ENCODE data around the gene SIGLEC8. TPM values are rescaled to one million over a fixed set of nuclear protein-coding genes. Genes with fewer than 3 reads are reported as not detected.
A peak's percentile ranks its signal among the peaks of the same experiment; 100 is the strongest.

SIGLEC8 gene
- total RNA-seq, 6 experiments from 2014 or later, result 0.31 to 1.4 (median 0.71) TPM

DNA sequence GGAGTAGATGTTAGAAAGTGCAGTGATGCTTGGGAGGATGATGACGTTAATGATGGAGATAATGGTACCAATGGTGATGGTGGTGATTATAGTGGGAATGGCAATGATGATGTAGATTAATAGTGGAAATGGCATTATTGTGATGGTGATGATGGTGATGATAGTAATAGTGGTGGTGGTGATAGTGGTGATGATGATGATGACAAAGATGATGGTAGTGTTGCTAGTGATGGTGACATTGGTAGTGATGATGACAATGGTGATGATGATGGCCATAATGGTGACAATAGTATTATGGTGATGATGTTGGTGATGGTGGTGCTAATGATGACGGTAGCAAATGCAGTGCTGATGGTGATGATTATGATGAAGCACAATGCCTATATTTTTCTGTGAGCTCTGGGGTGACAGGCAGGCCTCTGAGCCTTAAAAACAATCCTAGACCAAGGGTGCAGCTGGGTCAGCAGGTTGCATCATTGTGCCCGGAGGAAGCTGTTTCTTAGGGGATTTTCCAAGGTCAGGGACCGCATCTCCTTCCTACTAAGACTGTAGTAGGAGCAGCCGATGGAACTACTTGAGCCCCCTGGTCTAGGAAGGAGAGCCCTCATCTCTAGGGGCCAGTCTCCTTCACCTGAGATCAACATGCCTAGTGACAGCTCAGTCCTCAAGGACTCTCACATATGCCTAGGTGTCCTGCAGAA is 27.9 kb upstream of the SIGLEC8 start:
- ATAC-seq, result no peak
- DNase-seq, result no peak
- Histone ChIP-seq H3K4me3 (no peak overlapping the region), H3K27me3 (no peaks in the 10 kb centered on the region), H3K4me1 (no peaks in the 10 kb centered on the region), H3K9me3 (no peaks in the 10 kb centered on the region), H3K27ac (no peak overlapping the region), H3K36me3 (no peaks in the 10 kb centered on the region)
- intact Hi-C loops (cut with DNase I), result loop anchor here in 1 of 2 donors (10.0 kb wide), 1 partner anchor 169 kb away; no protein-coding TSS in a partner anchor
- WGBS (ENCODE audit: insufficient coverage, low coverage, low lambda C conversion rate, missing lambda C conversion rate), result 47% methylated on average over 3 of the region's 5 CpGs
- no peak for TF ChIP-seq POLR2A (IDR thresholded peaks at IDR 0.05)
- TF ChIP-seq, protein P1, sequence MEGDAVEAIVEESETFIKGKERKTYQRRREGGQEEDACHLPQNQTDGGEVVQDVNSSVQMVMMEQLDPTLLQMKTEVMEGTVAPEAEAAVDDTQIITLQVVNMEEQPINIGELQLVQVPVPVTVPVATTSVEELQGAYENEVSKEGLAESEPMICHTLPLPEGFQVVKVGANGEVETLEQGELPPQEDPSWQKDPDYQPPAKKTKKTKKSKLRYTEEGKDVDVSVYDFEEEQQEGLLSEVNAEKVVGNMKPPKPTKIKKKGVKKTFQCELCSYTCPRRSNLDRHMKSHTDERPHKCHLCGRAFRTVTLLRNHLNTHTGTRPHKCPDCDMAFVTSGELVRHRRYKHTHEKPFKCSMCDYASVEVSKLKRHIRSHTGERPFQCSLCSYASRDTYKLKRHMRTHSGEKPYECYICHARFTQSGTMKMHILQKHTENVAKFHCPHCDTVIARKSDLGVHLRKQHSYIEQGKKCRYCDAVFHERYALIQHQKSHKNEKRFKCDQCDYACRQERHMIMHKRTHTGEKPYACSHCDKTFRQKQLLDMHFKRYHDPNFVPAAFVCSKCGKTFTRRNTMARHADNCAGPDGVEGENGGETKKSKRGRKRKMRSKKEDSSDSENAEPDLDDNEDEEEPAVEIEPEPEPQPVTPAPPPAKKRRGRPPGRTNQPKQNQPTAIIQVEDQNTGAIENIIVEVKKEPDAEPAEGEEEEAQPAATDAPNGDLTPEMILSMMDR (IDR thresholded peaks at IDR 0.05), result no peak

DNA sequence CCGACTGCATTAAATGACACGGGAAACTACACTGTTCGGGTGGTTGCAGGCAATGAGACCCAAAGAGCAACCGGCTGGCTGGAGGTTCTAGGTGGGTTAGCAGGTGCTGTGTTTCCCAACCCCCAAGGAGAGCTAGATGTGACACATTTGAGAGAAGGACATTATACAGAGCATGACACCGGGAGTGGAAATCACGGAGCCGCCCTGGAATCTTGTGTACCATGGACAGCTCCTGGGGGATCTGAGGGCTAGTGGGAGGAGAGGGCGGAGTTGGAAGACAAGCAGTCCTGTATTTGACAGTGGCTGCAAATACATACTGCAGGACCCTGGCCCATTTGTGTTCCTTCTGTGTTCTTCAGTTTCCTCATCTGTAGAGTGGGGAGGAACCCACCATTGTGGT is 22.3 kb upstream of the SIGLEC8 start:
- no peak for ATAC-seq
- TF ChIP-seq, protein P1 (IDR thresholded peaks at IDR 0.05), result no peak
- no peak for TF ChIP-seq POLR2A (IDR thresholded peaks at IDR 0.05)
- H3K4me3 ChIP-seq, result no peak overlapping the region

GRCh38 chr19:51479531-51480331 is 21.5 kb upstream of the SIGLEC8 start:
- ATAC-seq (peak in 1 of 4 donors; percentile 20), DNase-seq (no peak)
- Histone ChIP-seq H3K27ac (no peak overlapping the region), H3K4me3 (no peak overlapping the region), H3K4me1 (no peaks in the 10 kb centered on the region), H3K27me3 (no peaks in the 10 kb centered on the region), H3K9me3 (no peaks in the 10 kb centered on the region), H3K36me3 (no peaks in the 10 kb centered on the region)
- intact Hi-C loops (cut with DNase I), result loop anchor here in 1 of 2 donors (10.0 kb wide), 1 partner anchor 175 kb away; no protein-coding TSS in a partner anchor
- no peak for TF ChIP-seq POLR2A (IDR thresholded peaks at IDR 0.05)
- TF ChIP-seq, protein P1 (IDR thresholded peaks at IDR 0.05), result no peak
- 62% methylated on average over 12 of the region's 12 CpGs for WGBS (ENCODE audit: insufficient coverage, low coverage, low lambda C conversion rate, missing lambda C conversion rate)

More for the DNA sequence above, 22.3 kb upstream of the SIGLEC8 start:
- intact Hi-C loops (cut with DNase I), result loop anchor here in 1 of 2 donors (10.0 kb wide), 1 partner anchor 174 kb away; no protein-coding TSS in a partner anchor
- Histone ChIP-seq H3K4me1 (no peaks in the 10 kb centered on the region), H3K27me3 (no peaks in the 10 kb centered on the region), H3K36me3 (no peaks in the 10 kb centered on the region), H3K27ac (no peak overlapping the region), H3K9me3 (no peaks in the 10 kb centered on the region)
- DNase-seq, result no peak
- 27% methylated on average over 6 of the region's 8 CpGs for WGBS (ENCODE audit: insufficient coverage, low coverage, low lambda C conversion rate, missing lambda C conversion rate)

DNA sequence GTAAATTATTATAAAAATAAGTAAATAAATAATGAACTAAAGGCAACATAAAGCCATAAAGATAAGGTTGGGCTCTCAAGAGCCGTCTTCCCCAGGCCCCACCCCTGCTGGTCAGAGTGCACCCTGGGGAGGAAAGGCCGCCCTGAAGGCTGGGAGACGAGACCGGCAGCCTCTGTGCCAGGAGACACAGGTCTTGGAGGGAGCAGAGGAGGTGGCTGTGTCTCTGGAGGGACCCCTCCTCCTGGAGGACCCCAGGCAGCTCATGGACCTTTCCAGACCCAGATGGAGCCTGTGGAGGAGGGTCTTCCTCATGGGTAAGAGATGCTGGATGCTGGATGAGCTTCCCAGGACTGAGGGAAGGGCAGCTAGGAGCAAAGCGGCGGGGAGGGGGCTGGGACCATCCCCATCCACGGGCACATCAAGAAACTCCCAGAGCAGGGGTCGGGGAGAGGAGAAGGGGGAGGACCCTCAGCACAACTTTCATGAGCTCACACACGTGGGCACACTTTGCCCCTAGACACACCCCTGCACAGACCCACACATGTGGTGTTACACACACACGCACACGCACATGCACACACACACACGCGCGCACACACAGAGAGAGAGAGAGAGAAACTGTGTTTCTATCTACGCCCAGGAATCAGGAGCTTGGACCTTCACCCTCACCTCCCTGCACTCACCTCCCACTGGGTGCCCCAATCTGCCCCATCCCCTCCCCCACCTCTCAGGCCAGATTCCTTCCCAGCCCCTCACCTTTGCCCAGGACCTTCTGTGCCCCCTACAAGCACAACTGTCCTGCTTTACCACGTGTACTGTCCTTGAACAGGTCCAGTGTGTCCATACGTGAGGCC is 20.4 kb upstream of the SIGLEC8 start, which contains the start of gene CEACAM18:
TSS of gene CEACAM18 (plus strand) at position 159 of the 854 bp plus-strand sequence.
- Histone ChIP-seq H3K27ac (no peak within 1 kb of the TSS), H3K4me3 (no peak within 1 kb of the TSS), H3K36me3 (no peaks in the 10 kb centered on the region), H3K9me3 (no peaks in the 10 kb centered on the region), H3K4me1 (no peaks in the 10 kb centered on the region), H3K27me3 (no peaks in the 10 kb centered on the region)
- WGBS (ENCODE audit: insufficient coverage, low coverage, low lambda C conversion rate, missing lambda C conversion rate), result 37% methylated on average over 4 of the region's 17 CpGs
- TF ChIP-seq POLR2A (IDR thresholded peaks at IDR 0.05), result no peak
- TF ChIP-seq, protein P1 (IDR thresholded peaks at IDR 0.05), result no peak
- intact Hi-C loops (cut with DNase I), result no loop called here
- DNase-seq (no peak), ATAC-seq (no peak)

Measured in right lobe of liver (tissue), 6 donors.